Stimulated activated naive B cell treated with anti-CD40 and anti-IgM and Interleukin-4, amounts not matched to agents 10 μg/mL and 1 μg/mL and 100 μg/mL, for 72 hours (primary cell): Measurements from ENCODE around the gene RPN1.

Source experiments
- ATAC-seq, 2 donors: fragments of 150-1000 bp; cut with Tn5 transposase; replicated peaks; 2 replicates each; pipeline ENCODE4 v1.10.0; 2021; ENCODE audit warnings: moderate library complexity in 1 of 2
- DNase-seq: peaks from one replicate; pipeline ENCODE4 v3.0.0; 2021
- H3K27ac Mint-ChIP-seq: one replicate; pipeline ENCODE4 v1.8.0; 2022; ENCODE audit warnings: mild to moderate bottlenecking, mixed read lengths
- H3K27me3 Mint-ChIP-seq, 2 donors: one replicate each; pipeline ENCODE4 v1.8.0; 2022; ENCODE audit warnings: mixed read lengths in 2 of 2
- H3K36me3 Mint-ChIP-seq, 2 donors: one replicate each; pipeline ENCODE4 v1.8.0; 2022; ENCODE audit warnings: mixed read lengths in 2 of 2, mild to moderate bottlenecking in 1 of 2
- H3K4me1 Mint-ChIP-seq, 2 donors: one replicate each; pipeline ENCODE4 v1.8.0; 2022; ENCODE audit warnings: mixed read lengths in 2 of 2, mild to moderate bottlenecking in 1 of 2
- H3K4me3 Mint-ChIP-seq, 2 donors: one replicate each; pipeline ENCODE4 v1.8.0; 2022; ENCODE audit warnings: mild to moderate bottlenecking in 2 of 2, mixed read lengths in 2 of 2, moderate library complexity in 1 of 2
- H3K9me3 Mint-ChIP-seq, 2 donors: one replicate each; pipeline ENCODE4 v1.8.0; 2022; ENCODE audit warnings: mixed read lengths in 2 of 2, mild to moderate bottlenecking in 1 of 2

Gene RPN1

DNA sequence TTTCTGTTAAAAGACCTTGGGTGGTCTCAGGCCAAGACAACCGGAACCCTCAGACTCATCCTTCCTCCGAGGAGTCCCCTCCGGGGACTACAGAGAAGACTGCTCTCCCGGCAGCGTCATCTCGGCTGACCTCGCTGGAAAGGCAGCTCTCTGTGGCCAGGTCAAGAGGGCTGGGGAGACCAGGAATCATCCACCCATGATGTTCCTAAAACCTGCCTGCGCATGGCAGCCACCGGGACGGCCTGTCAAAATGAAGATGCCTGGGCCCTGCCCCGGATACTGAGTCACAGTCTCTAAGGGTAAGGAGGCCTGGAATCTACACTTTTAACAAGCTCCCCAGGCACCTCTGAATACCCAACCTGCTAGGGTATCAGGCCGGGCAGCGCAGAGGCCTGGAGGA lies 78.6 kb downstream of the RPN1 start:
- Mint-ChIP-seq H3K36me3 (no peaks in the 10 kb centered on the region), H3K27ac (no peak overlapping the region), H3K4me1 (peaks cover 8 to 18% of the 10 kb centered on the region in 2 donors), H3K9me3 (no peaks in the 10 kb centered on the region), H3K4me3 (no peak overlapping the region), H3K27me3 (peaks cover 28 to 29% of the 10 kb centered on the region in 2 donors)
- DNase-seq, result no peak
- ATAC-seq, result no peak
